PC-3 (cell line): ENCODE data around the gene TRPM8.

ENCODE experiments used
- CTCF ChIP-seq: fragments of 300-600 bp; sonication (generic); conservative IDR thresholded peaks from 2 replicates; pipeline ENCODE4 v1.5.1; 2017; ENCODE audit warnings: antibody characterized with exemption, low read depth, mild to moderate bottlenecking, low read length
- EZH2 ChIP-seq: fragments of 300-600 bp; sonication (generic); IDR thresholded peaks from one replicate; pipeline ENCODE4 v1.6.1; 2017; ENCODE audit warnings: antibody characterized with exemption, mild to moderate bottlenecking, low read length; ENCODE audit not compliant: unreplicated experiment
- EZH2phosphoT487 ChIP-seq: fragments of 300-600 bp; sonication (generic); IDR thresholded peaks from 2 replicates; pipeline ENCODE4 v1.6.1; 2018; ENCODE audit warnings: mild to moderate bottlenecking, antibody characterized with exemption, low read length, borderline replicate concordance

- TF ChIP-seq CTCF (no peak), EZH2 (no peak), EZH2phosphoT487 (no peak)
Observed at GRCh38 chr2:234015861-234016260, 98.7 kb downstream of the TRPM8 start.
